Tibial nerve (tissue), 4 donors: ENCODE measurements around the gene DDX23. TPM values are rescaled to one million over a fixed set of nuclear protein-coding genes. Genes with fewer than 3 reads are reported as not detected.
A peak's percentile ranks its signal among the peaks of the same experiment; 100 is the strongest.

ENCODE experiments used
- DNase-seq, 2 donors: peaks; one replicate each; pipeline ENCODE4 v3.0.0-alpha.2; 2019; ENCODE audit warnings: low spot score in 2 of 2
- H3K27ac ChIP-seq, 4 donors: fragments of 200-600 bp; sonication (generic) in 3 of 4; one replicate each; pipeline ENCODE4 v1.5.1; 2017 to 2019; ENCODE audit warnings: mild to moderate bottlenecking in 1 of 4
- H3K27me3 ChIP-seq, 2 donors: fragments of 200-600 bp; sonication (generic) in 1 of 2; one replicate each; pipeline versions ENCODE4 v1.5.1 to v1.6.0; 2017 to 2019
- H3K36me3 ChIP-seq, 3 donors: fragments of 200-600 bp; sonication (generic); one replicate each; pipeline ENCODE4 v1.5.1; 2018 to 2019
- H3K4me1 ChIP-seq, 4 donors: fragments of 200-600 bp; sonication (generic) in 3 of 4; one replicate each; pipeline ENCODE4 v1.5.1; 2017 to 2019
- H3K4me3 ChIP-seq, 4 donors: fragments of 200-600 bp; sonication (generic) in 3 of 4; one replicate each; pipeline ENCODE4 v1.5.1; 2017 to 2019; ENCODE audit warnings: mild to moderate bottlenecking in 1 of 4, moderate library complexity in 1 of 4
- H3K9me3 ChIP-seq, 4 donors: fragments of 200-600 bp; sonication (generic) in 3 of 4; one replicate each; pipeline ENCODE4 v1.5.1; 2017 to 2019
- CTCF ChIP-seq, 5 experiments: fragments of 200-600 bp in 3 of 5; fragments of 450-650 bp in 2 of 5; sonication (generic) in 3 of 5; IDR thresholded peaks; one replicate each; pipeline ENCODE4 v1.5.1; 2016 to 2019; ENCODE audit warnings: antibody characterized with exemption in 5 of 5, mild to moderate bottlenecking in 3 of 5, moderate library complexity in 2 of 5
- EP300 ChIP-seq, 2 donors: sonication (generic); formaldehyde crosslinking; IDR thresholded peaks; one replicate each; pipeline ENCODE4 v1.6.1; 2017; ENCODE audit warnings: antibody characterized with exemption in 2 of 2, mild to moderate bottlenecking in 1 of 2
- POLR2A ChIP-seq, 2 donors: fragments of 450-650 bp; IDR thresholded peaks; one replicate each; pipeline ENCODE4 v1.6.1; 2017; ENCODE audit warnings: antibody characterized with exemption in 2 of 2, mild to moderate bottlenecking in 2 of 2, moderate library complexity in 2 of 2
- WGBS, 2 donors: methylation state at CpG; one replicate each; pipeline ENCODE4 v1.1.5; 2018; 5-methylcytosine and 5-hydroxymethylcytosine counted together
- total RNA-seq, 4 donors: library from RNA; depleted of rRNA; stranded (reverse); fragments of >200 nt; gene quantifications; one replicate each; pipeline ENCODE4 v1.1.0, GENCODE V29; 2016

DDX23 gene
- total RNA-seq, 4 donors from 2014 or later: 40.9 to 73.7 (median 49.8) TPM

DNA sequence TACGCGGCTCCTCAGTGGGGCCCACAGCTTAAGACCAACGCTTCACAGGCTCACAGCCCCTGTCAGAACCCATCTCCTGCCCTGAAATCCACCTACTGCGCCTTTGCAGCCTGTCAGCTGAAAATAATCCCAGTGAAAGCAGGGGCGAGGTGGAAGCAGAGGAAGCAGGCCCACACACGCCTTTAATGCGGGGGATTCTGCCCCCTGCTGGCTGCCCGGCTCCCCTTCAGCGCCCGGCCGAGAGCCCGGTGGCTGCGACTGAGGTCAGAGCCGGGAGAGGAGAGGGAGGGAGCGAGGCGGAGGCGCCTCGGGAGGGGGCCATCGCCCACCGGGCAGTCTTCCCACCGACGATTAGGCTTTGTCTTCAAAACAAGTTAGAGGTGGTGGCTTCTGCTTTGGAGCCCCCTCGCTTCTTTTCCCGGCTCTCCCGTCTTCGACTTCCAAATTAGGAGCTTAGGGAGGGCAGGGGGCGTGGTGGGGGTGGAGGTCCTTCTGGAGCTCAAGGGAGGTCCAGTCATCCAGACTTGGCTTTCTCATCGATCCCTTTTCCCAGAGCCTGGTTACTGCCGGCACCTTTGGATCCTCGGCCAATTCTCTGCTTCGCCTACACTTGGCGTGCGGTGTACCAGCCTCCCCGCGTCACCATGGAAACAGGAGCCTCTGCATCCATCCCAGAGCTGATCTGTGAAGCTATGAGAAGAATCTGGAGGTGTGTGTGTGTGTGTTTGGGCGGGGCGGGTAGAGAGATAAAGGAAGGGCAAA lies 38.9 kb upstream of the DDX23 start:
- peaks cover 0 to 10% (median 4%) of the 10 kb centered on the region in 4 donors for H3K4me1 ChIP-seq
- 3 to 7% methylated on average over 29 to 37 of the region's 37 CpGs for WGBS, 2 donors
- no peak overlapping the region for H3K27ac ChIP-seq
- peak; percentile 52 to 73 for DNase-seq
- H3K36me3 ChIP-seq: no peaks in the 10 kb centered on the region
- TF ChIP-seq POLR2A (IDR thresholded peaks at IDR 0.05) (no peak), CTCF (IDR thresholded peaks at IDR 0.05) (peak; percentile 84 to 92 (median 90))
- no peaks in the 10 kb centered on the region for H3K9me3 ChIP-seq
- peak overlapping the region in 2 of 4 donors; percentile 16 to 34 for H3K4me3 ChIP-seq
- H3K27me3 ChIP-seq: peaks cover 0 to 19% of the 10 kb centered on the region in 2 donors

DNA sequence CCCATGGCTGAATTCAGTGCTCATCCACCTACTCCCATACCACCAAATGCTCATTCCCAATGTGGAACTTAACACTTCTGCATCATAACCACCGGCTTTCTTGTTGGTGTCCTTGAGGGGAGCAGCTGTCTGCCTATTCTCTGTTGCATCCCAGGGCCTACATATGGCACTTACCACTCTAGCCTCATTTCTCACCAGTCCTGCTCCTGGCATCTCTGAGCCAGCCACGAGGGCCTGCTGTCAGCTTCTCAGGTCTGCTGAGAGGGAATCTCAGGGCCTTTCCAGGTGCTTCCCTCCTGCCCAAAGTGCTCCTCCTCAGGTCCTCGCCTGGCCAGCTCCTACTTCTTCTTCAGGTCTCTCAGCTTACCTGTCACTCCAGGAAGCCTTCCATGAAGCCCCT lies 37.7 kb upstream of the DDX23 start:
- Histone ChIP-seq H3K27ac (no peak overlapping the region), H3K4me1 (peaks cover 0 to 10% (median 4%) of the 10 kb centered on the region in 4 donors), H3K36me3 (no peaks in the 10 kb centered on the region), H3K4me3 (no peak overlapping the region), H3K9me3 (no peaks in the 10 kb centered on the region), H3K27me3 (peaks cover 0 to 19% of the 10 kb centered on the region in 2 donors)
- TF ChIP-seq EP300 (IDR thresholded peaks at IDR 0.05): no peak
- TF ChIP-seq CTCF (IDR thresholded peaks at IDR 0.05): no peak
- no peak for TF ChIP-seq POLR2A (IDR thresholded peaks at IDR 0.05)
- 83 to 89% methylated on average over 3 of the region's 3 CpGs for WGBS, 2 donors
- DNase-seq: no peak

DNA sequence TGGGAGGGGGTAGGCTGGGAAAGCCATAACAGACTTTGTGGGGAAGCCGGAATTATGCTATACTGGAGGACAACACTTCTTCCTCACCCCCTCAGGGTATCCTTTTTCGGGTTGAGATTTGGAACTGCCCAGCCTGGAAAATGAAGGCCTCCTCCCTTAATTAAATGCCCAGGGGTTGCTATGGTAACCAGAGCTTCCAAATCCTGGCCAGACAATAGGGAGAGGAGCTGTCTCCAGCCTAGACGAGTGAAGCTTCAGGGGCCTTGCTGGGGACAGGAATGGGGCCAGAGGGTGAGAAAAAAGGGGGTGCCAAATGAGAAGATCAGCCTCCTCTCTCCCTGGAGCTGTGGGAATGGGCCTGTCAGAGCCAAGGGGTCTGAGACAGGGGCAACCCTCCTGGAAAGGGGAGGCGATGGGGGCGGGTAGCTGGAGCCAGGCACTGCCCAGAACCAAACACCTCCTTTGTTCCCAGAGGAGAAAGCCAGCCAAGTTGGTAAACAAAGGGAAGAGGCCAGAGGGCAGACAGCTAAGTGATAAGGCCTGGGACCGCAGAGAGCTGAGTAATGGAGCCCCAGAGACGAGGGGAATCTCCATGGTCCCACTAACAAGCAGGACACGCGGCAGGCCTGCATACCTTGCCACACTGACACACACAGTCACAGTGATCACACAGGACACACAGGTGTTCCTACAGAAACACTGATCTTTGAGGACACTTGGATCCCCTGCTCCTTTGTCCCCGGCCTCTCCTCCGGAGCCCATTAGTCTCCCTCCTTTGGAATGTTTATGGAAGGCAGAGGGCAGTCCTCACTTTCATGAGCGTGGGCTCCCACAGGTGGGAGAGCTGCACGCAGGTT lies 31.6 kb upstream of the DDX23 start:
- 57 to 67% methylated on average over 12 to 13 of the region's 13 CpGs for WGBS, 2 donors
- Histone ChIP-seq H3K27ac (no peak overlapping the region), H3K9me3 (no peaks in the 10 kb centered on the region), H3K27me3 (peaks cover 0 to 17% of the 10 kb centered on the region in 2 donors), H3K4me1 (peaks cover 0 to 19% (median 0%) of the 10 kb centered on the region in 4 donors), H3K4me3 (no peak overlapping the region), H3K36me3 (no peaks in the 10 kb centered on the region)
- no peak for DNase-seq
- TF ChIP-seq POLR2A (IDR thresholded peaks at IDR 0.05) (no peak), CTCF (IDR thresholded peaks at IDR 0.05) (no peak), EP300 (IDR thresholded peaks at IDR 0.05) (no peak)

DNA sequence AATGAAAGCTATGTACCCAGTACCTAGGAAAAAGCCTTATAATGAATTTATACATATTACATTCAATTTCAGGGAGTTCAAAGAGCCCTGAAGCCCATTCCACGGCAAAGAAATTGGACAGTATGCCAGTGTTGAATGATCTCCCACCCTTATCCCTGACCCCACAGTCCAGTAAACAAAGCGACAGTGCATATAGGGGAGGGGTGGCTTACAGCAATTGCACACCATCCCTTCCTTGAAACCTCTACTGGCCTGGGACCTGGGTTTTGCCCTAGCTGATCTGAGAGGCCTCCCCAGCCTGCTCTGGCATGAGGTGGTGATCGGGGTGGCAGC lies 31.0 kb upstream of the DDX23 start:
- no peak overlapping the region for H3K27ac ChIP-seq
- no peak for DNase-seq
- no peak overlapping the region for H3K4me3 ChIP-seq
- H3K4me1 ChIP-seq: peaks cover 0 to 19% (median 0%) of the 10 kb centered on the region in 4 donors
- 59 to 71% methylated on average over 3 of the region's 3 CpGs for WGBS, 2 donors
- no peaks in the 10 kb centered on the region for H3K9me3 ChIP-seq
- peaks cover 0 to 17% of the 10 kb centered on the region in 2 donors for H3K27me3 ChIP-seq
- H3K36me3 ChIP-seq: no peaks in the 10 kb centered on the region
- TF ChIP-seq CTCF (IDR thresholded peaks at IDR 0.05) (no peak), EP300 (IDR thresholded peaks at IDR 0.05) (no peak), POLR2A (IDR thresholded peaks at IDR 0.05) (no peak)

DNA sequence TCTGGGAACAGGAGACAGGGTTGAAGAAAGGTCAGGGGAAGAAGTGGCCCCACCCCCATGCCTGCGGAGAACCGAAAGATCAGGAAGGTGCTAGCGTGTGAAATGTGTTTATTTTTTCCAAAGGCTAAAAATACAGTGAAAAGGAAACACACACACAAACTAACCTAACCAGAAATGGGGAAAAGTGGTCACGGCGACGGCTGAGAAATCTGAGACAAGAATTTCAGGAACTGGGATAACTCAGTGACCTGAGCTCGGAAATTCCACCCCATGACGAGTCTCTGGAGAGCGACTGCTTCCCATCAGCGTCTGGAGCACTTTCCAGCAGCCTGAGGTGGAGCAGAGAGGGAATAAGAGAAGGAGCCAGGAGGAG lies 30.3 kb upstream of the DDX23 start:
- Histone ChIP-seq H3K27ac (peak overlapping the region in 1 of 4 donors; percentile 3), H3K9me3 (no peaks in the 10 kb centered on the region), H3K27me3 (peaks cover 0 to 17% of the 10 kb centered on the region in 2 donors), H3K36me3 (no peaks in the 10 kb centered on the region), H3K4me3 (peak overlapping the region in 1 of 4 donors; percentile 11), H3K4me1 (peaks cover 0 to 19% (median 0%) of the 10 kb centered on the region in 4 donors)
- DNase-seq: no peak
- 9 to 11% methylated on average over 10 of the region's 10 CpGs for WGBS, 2 donors
- no peak for TF ChIP-seq POLR2A (IDR thresholded peaks at IDR 0.05)
- TF ChIP-seq EP300 (IDR thresholded peaks at IDR 0.05): peak in 1 of 2 donors; percentile 51
